ENCODE measurements around the gene OSBPL9. TPM values are rescaled to one million over a fixed set of nuclear protein-coding genes. Genes with fewer than 3 reads are reported as not detected.

The OSBPL9 gene
- total and polyA plus RNA-seq, 2 experiments from 2014 or later = 82.7 to 102 TPM

- TF ChIP-seq ETS1 (IDR thresholded peaks at IDR 0.05) = no peak
- no peak for TF ChIP-seq REST (IDR thresholded peaks at IDR 0.05; ENCODE audit: unreplicated experiment)
- no peak for TF ChIP-seq STAT1 (IDR thresholded peaks at IDR 0.05; ENCODE audit: unreplicated experiment)
- no peak for TF ChIP-seq ZNF114 (CRISPR knock-in tag; IDR thresholded peaks at IDR 0.05)
- no peak for TF ChIP-seq EZH2 (IDR thresholded peaks at IDR 0.05; ENCODE audit: low read depth, unreplicated experiment)
- TF ChIP-seq EZH2phosphoT487 (IDR thresholded peaks at IDR 0.05; ENCODE audit: unreplicated experiment) = no peak
- TF ChIP-seq JUNB (IDR thresholded peaks at IDR 0.05; ENCODE audit: unreplicated experiment) = no peak
- no peak; a peak in 1 of 4 replicates for TF ChIP-seq CTCF (conservative IDR thresholded peaks at IDR 0.05; ENCODE audit: low read depth in 2 of 2)
- no peak for TF ChIP-seq POLR2AphosphoS5 (IDR thresholded peaks at IDR 0.05; ENCODE audit: low read depth)
- TF ChIP-seq CREB1 (CRISPR knock-in tag; IDR thresholded peaks at IDR 0.05; ENCODE audit: low read depth) = no peak
- TF ChIP-seq ZNF331 (CRISPR knock-in tag; IDR thresholded peaks at IDR 0.05; ENCODE audit: low read depth) = no peak
Observed at GRCh38 chr1:51615780-51616291, 1.1 kb upstream of the OSBPL9 start (continued).

- Histone ChIP-seq H3K79me2 (replicated peaks; ENCODE audit: insufficient read depth) (peaks cover 31% of the 10 kb centered on the region), H3K27ac (ENCODE audit: low read depth) (peak overlapping the region; percentile 66; the same call in 1 of the 2 replicates), H3K27me3 (ENCODE audit: insufficient read depth) (no peaks in the 10 kb centered on the region), H3K4me2 (peak overlapping the region; percentile 81), H4K20me1 (replicated peaks; ENCODE audit: insufficient read depth) (peaks cover 14% of the 10 kb centered on the region; the same call in 1 of the 2 replicates), H3K4me3 (peak overlapping the region; percentile 96), H3K9me2 (ENCODE audit: insufficient read depth) (no peaks in the 10 kb centered on the region), H3K4me1 (ENCODE audit: insufficient read depth) (peaks cover 13% of the 10 kb centered on the region), H2AFZ (peak overlapping the region; percentile 97), H3F3A (replicated peaks; ENCODE audit: low read depth) (no peaks in the 10 kb centered on the region; the same call in 1 of the 2 replicates), H3K36me3 (ENCODE audit: insufficient read depth) (no peaks in the 10 kb centered on the region)
- no peaks in the 10 kb centered on the region for H3K9me3 Mint-ChIP-seq
- H3K4me1 Mint-ChIP-seq = peaks cover 8% of the 10 kb centered on the region
- peak overlapping the region; percentile 98; the same call in 1 of the 3 replicates for H3K4me3 Mint-ChIP-seq
- ATAC-seq = no peak
- H3K27ac Mint-ChIP-seq = no peak overlapping the region
- TF ChIP-seq CREB1 (CRISPR knock-in tag; IDR thresholded peaks at IDR 0.05; ENCODE audit: low read depth) (no peak), JUNB (IDR thresholded peaks at IDR 0.05; ENCODE audit: unreplicated experiment) (no peak), NANOG (IDR thresholded peaks at IDR 0.05; ENCODE audit: borderline replicate concordance) (no peak), EZH2phosphoT487 (IDR thresholded peaks at IDR 0.05; ENCODE audit: unreplicated experiment) (no peak), ZNF331 (CRISPR knock-in tag; IDR thresholded peaks at IDR 0.05; ENCODE audit: low read depth) (no peak), REST (IDR thresholded peaks at IDR 0.05; ENCODE audit: unreplicated experiment) (no peak), ZNF114 (CRISPR knock-in tag; IDR thresholded peaks at IDR 0.05) (no peak), ETS1 (IDR thresholded peaks at IDR 0.05) (no peak), STAT1 (IDR thresholded peaks at IDR 0.05; ENCODE audit: unreplicated experiment) (no peak), POLR2AphosphoS5 (IDR thresholded peaks at IDR 0.05; ENCODE audit: low read depth) (no peak)
- DNase-seq (ENCODE audit: low spot score) = no peak
- H3K36me3 Mint-ChIP-seq (ENCODE audit: low read depth) = no peaks in the 10 kb centered on the region
- peaks cover 7% of the 10 kb centered on the region for H3K27me3 Mint-ChIP-seq (ENCODE audit: insufficient read depth, low read depth, poor library complexity)
Observed at GRCh38 chr1:51616490-51616889, 402 bp upstream of the OSBPL9 start.
